T-helper 1 cell (primary cell): ENCODE data around the gene DNAJB1.
"Not testable (repeated sequence)": the region's sequence is repeated elsewhere in the genome, so short reads cannot be mapped to it uniquely, and the experiment has no call there.

Experiments used
- DNase-seq, 5 donors: peaks; one replicate each; pipeline ENCODE4 v3.0.0-alpha.2; 2012 to 2020

Gene DNAJB1

GRCh38 chr19:14553042-14553938 lies 35.1 kb upstream of the DNAJB1 start:
- no peak for DNase-seq

GRCh38 chr19:14552006-14552360 lies 33.8 kb upstream of the DNAJB1 start:
- DNase-seq = not testable (repeated sequence)

DNA sequence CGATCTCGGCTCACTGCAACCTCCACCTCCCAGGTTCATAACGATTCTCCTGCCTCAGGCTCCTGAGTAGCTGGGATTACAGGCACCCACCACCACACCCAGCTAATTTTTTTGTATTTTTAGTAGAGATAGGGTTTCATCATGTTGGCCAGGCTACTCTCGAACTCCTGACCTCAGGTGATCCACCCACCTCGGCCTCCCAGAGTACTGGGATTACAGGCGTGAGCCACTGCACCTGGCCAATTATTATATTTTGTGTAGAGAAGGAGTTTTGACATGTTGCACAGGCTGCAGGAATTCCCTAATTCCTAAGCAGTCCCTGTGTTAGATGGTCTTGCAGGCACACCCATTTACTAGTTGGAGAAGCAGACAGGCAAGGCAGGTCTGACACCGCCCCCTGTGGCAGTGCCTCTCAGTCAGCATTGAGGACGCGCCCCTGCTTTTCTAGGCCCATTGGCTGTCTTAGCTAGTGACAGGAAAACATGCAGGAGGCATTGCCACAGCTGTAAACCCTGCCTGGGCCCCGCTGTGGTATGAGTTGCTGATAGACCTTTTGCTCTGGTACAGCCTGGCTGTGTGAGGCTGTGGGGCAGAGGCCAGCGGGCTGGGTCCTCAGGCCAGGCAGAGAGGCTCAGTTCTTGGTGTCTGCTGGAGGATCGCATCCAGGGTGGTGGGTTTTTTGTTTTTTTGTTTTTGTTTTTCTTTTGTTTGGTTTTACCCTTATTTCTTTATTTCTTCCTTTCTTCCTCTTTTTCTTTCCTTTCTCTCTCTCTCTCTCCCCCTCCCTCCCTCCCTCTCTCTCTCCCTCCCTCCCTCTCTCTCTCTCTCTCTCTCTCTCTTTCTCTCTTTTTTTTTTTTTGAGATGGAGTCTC lies 33.2 kb upstream of the DNAJB1 start:
- peak; percentile 45 to 72 (median 67) for DNase-seq

- DNase-seq = no peak
Observed at GRCh38 chr19:14550201-14550754, 32.1 kb upstream of the DNAJB1 start.

- DNase-seq = no peak
Observed at GRCh38 chr19:14545716-14546082, 27.5 kb upstream of the DNAJB1 start.

DNA sequence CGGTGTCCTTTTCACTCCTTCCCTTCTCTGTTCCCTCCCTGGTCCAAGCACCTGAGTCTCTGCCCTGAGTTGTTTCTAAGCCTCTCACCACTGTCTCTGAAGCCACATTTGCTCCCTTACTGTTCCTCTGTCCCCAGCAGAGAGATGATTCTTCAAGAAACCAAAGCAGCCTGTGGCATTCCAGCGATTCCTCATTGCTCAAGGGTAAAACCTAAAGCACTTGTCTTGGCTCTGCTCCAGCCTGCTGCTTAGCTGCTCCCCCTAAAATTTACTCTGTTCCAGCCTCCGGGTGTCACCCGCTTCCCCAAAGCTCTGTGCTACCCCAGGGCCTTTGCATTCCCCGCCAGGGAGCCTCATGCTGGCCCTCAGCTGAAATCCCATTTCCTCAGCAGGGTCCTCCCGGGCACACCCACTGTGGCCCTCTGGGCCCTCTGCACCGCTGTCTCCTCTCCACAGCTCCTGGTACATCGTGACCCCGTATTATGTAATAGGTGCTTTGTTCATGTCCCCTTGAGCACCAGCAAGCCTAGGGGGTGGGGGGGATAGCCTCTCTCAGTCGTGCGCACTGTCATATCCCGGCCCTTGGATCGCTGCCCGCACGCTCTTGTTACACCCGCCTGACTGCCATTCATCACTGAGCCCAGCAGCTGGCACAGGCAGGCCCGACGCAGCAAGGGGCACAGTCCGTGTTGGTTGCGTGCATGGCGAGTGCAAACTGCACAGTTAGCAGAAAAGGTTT lies 26.9 kb upstream of the DNAJB1 start:
- no peak for DNase-seq

GRCh38 chr19:14544047-14544446 lies 25.9 kb upstream of the DNAJB1 start:
- no peak for DNase-seq

GRCh38 chr19:14542711-14543328 lies 24.6 kb upstream of the DNAJB1 start:
- DNase-seq = no peak

DNA sequence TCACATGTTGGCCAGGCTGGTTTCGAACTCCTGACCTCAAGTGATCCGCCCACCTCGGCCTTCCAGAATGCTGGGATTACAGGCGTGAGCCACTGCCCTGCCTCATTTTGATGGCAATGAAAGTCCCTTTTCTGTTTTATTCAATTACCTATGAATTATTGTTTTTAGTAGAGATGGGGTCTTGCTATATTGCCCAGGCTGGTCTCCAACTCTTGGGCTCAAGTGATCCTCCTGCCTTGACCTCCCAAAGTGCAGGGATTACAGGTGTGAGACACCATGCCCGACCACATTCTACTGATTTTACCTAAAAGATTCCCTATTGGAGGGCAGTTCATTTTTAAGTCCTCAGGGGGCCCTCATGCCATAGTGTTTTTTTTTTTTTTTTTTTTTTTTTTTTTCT lies 23.8 kb upstream of the DNAJB1 start:
- DNase-seq = not testable (repeated sequence)

GRCh38 chr19:14540741-14541525 lies 22.7 kb upstream of the DNAJB1 start:
- no peak for DNase-seq

DNA sequence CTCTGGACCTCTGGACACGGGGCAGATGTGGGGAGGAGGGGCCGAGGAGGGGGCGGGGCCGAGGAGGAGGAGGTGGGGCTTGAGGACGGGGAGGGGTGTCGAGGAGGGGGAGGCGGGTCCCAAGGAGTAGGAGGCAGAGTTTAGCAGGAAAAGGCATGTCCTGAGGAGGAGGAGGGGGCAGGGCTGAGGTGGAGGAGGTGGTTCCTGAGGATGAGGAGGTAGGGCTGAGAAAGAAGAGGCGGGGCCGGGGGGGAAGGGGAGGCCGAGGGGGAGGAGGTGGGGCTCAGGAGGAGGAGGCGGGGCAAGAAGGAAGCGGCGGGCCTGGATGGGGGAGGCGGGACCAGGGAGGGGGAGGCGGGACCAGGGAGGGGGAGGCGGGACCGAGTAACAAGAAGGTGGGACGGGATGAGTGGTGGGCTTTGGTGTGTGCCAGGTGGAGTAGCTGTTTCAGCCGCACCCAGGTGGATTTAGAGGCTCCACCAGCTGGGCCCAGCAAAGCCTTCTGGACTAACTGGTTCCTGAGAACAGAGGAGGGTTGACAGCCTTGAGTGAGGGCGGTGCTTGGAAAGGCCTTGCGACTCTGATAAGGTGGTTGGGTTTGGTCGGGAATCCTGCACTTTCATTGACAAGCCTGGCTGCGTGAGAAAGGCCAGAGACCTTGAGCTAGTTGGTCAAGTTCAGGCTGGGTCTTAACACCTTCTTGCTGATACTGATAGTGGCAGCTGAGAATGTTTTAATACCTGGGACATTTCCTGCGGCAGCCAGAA lies 18.9 kb upstream of the DNAJB1 start:
- DNase-seq = peak in 3 of 5 donors; percentile 29 to 67 (median 29)

DNA sequence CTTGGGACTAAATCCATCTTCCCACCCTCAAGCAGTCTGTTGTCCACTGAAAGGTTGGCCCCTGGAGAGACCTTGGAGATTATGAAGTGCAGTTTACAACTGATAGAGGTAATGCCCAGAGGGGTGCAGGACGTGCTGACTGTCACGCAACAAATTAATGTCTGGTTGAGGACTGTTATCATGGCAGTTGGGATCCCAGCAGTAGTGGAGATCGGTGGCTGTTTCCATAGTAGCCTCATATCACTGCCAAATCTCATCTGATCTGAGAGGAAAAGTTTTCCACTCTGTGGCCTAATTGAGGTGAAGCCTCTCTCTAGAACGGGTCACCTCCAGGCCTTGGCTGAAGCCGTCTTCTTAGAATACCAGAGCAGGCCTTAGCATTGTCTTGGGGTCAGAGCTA lies 15.3 kb upstream of the DNAJB1 start:
- no peak for DNase-seq

DNA sequence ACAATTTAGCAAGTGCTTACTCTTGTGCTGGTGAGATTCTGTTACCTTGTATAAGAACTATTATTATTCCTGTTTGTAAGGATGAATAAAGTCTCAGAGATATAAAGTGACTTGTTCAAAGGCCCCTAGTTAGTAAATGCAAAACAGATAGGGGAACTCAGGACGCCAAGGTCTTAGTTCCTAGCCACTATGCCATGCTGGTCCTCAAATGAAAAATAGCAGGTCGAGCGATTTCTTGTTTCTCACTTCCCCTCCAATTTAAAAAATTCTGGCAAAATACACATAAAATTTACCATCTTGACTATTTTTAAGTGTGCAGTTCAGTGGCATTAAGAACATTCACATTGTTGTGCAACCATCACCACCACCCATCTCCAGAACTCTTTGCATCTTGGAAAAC lies 12.3 kb upstream of the DNAJB1 start:
- DNase-seq = no peak

DNA sequence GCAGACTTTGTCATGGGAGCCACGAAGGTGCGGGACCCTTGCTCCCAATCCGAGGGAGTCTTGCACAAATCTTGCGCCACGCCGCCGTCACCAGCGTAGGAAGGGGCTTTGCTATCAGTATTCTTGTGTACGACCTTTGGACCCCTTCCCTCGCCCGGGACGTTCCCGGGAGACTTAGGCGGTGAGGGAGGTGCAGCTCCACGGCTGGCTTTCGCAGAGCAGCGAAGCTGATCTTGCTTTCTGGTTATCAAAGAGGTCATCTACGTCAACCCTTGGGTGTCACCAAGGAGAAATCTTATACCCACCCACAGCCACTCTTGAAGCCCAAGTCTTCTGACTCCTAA lies 11.8 kb upstream of the DNAJB1 start:
- DNase-seq = no peak

- peak; percentile 98 to 100 (median 100) for DNase-seq
Observed at GRCh38 chr19:14529254-14530004, 11.2 kb upstream of the DNAJB1 start, which contains the start of gene TECR. Gene TECR, plus strand, starts transcription at chr19:14529594. Its CDS starts 103 bp downstream, at chr19:14529697.

DNA sequence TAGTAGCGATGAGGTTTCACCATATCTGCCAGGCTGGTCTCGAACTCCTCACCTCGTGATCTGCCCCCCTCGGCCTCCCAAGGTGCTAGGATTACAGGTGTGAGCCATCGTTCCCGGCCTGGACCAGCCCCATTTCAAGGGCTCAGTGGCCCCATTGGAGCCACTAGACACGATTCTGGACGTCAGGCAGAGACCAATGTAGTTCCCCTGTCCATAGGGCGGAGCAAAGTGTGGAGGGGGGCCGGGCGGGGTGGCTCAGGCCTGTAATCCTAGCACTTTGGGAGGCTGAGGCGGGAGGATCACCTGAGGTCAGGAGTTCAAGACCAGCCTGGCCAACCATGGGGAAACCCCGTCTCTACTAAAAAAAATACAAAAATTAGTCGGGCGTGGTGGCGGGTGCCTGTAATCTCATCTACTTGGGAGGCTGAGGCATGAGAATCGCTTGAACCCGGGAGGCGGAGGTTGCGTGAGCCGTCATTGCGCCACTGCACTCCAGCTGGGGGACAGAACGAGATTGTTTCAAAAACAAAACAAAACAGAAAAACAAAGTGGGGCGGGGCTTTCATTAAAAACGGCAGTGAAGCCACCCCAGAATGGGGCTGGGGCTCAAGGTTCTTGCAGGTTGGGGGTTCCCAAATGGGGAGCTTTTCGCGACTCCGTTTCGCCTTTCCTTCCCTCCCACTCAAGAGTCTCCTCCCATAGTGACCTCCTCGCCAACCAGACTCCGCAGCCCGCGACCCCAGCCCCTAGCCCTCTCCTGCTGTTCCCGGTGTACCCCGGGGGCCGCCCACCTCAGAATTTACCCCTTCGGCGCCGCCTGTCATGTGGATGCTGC lies 10.4 kb upstream of the DNAJB1 start:
- no peak for DNase-seq

- DNase-seq = no peak
Observed at GRCh38 chr19:14526423-14526822, 8.2 kb upstream of the DNAJB1 start.

GRCh38 chr19:14525729-14526128 lies 7.5 kb upstream of the DNAJB1 start:
- no peak for DNase-seq

GRCh38 chr19:14520543-14520942 lies 2.3 kb upstream of the DNAJB1 start:
- DNase-seq = no peak
